Measurements from ENCODE around the gene ATXN8OS. TPM values are rescaled to one million over a fixed set of nuclear protein-coding genes. Genes with fewer than 3 reads are reported as not detected.
"Not testable (repeated sequence)": the region's sequence is repeated elsewhere in the genome, so short reads cannot be mapped to it uniquely, and the experiment has no call there.

Gene ATXN8OS
- total RNA-seq, 2 experiments from 2014 or later, result not detected

- peaks cover 9% of the 10 kb centered on the region for H3K9me3 Mint-ChIP-seq (ENCODE audit: low read depth)
- CTCF ChIA-PET, result no interaction called here
- POLR2A ChIA-PET, result no interaction called here
- no peaks in the 10 kb centered on the region for H3K36me3 Mint-ChIP-seq (ENCODE audit: low read depth)
- DNase-seq, result no peak
- no peak overlapping the region for H3K27ac Mint-ChIP-seq
- no peaks in the 10 kb centered on the region for H3K4me1 Mint-ChIP-seq
- H3K27me3 Mint-ChIP-seq, result no peaks in the 10 kb centered on the region
- H3K4me3 Mint-ChIP-seq, result no peak overlapping the region
- intact Hi-C loops (cut with DNase I, micrococcal nuclease), result no loop called here
- no peak for ATAC-seq
These were observed 20.5 kb downstream of the ATXN8OS start for GRCh38 chr13:70128098-70128497.

DNA sequence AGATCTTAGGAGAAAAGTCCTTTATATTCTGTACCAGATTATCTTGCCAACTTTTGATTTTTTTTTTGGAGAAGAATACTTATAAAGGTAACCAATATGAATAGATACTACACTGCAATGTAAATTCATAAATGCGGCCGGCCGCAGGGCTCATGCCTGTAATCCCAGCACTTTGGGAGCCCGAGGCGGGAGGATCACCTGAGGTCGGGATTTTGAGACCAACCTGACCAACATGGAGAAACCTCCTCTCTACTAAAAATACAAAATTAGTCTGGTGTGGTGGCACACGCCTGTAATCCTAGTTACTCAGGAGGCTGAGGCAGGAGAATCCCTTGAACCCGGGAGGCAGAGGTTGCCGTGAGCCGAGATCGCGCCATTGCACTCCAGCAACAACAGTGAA is 35.0 kb downstream of the ATXN8OS start:
- H3K4me3 Mint-ChIP-seq; H3K4me1 Mint-ChIP-seq; H3K36me3 Mint-ChIP-seq (ENCODE audit: low read depth); intact Hi-C loops (cut with DNase I, micrococcal nuclease); ATAC-seq; H3K27me3 Mint-ChIP-seq; H3K27ac Mint-ChIP-seq; H3K9me3 Mint-ChIP-seq (ENCODE audit: low read depth); CTCF ChIA-PET; POLR2A ChIA-PET; DNase-seq: not testable (repeated sequence)

GRCh38 chr13:70162141-70162540 is 54.5 kb downstream of the ATXN8OS start:
- no peak for ATAC-seq
- Mint-ChIP-seq H3K27ac (no peak overlapping the region), H3K4me1 (no peaks in the 10 kb centered on the region), H3K4me3 (no peak overlapping the region), H3K27me3 (no peaks in the 10 kb centered on the region), H3K36me3 (ENCODE audit: low read depth) (no peaks in the 10 kb centered on the region), H3K9me3 (ENCODE audit: low read depth) (peaks cover 5% of the 10 kb centered on the region)
- ChIA-PET POLR2A (no interaction called here), CTCF (no interaction called here)
- DNase-seq, result no peak
- intact Hi-C loops (cut with DNase I, micrococcal nuclease), result no loop called here

DNA sequence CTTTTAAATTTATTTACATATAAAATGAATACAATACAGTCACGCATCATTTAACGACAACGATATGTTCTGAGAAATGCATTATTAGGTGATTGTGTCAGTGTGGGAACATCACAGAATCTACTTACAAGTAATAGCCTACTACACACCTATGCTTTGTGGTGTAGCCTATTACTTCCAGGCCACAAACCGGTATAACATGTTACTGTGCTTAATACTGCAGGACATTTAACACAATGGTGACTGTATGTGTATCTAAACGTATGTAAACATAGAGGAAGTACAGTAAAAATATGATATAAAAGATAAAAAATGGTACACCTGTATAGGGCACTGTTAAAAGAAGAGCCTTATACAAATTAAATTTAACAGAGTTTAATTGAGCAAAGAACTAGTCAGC is 63.1 kb downstream of the ATXN8OS start:
- ATAC-seq (no peak), DNase-seq (no peak)
- Mint-ChIP-seq H3K27ac (no peak overlapping the region), H3K9me3 (ENCODE audit: low read depth) (peaks cover 8% of the 10 kb centered on the region), H3K36me3 (ENCODE audit: low read depth) (no peaks in the 10 kb centered on the region), H3K27me3 (no peaks in the 10 kb centered on the region), H3K4me1 (no peaks in the 10 kb centered on the region), H3K4me3 (no peak overlapping the region)
- intact Hi-C loops (cut with DNase I, micrococcal nuclease), result no loop called here
- POLR2A ChIA-PET, result no interaction called here
- CTCF ChIA-PET, result no interaction called here

DNA sequence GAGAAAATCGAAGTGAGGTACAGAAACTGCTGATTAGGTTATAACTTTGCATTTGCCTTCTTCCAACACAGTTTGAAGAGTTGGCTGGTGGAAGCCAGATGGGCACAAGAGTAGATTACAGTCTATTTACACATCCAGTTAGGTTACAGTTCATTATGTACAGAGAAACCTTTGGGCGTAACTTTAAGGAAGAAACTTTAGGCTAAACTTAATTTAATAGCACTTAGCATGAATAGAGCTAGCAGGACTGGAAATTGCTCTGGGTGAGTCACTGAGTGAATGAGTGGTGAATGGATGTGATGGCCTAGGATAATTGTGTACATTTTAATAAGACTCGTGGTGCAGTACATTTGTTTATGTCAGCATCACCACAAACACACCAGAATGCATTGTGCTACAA is 63.5 kb downstream of the ATXN8OS start:
- Mint-ChIP-seq H3K27me3 (no peaks in the 10 kb centered on the region), H3K4me3 (no peak overlapping the region), H3K27ac (no peak overlapping the region), H3K9me3 (ENCODE audit: low read depth) (peaks cover 8% of the 10 kb centered on the region), H3K36me3 (ENCODE audit: low read depth) (no peaks in the 10 kb centered on the region), H3K4me1 (no peaks in the 10 kb centered on the region)
- DNase-seq (no peak), ATAC-seq (no peak)
- CTCF ChIA-PET, result no interaction called here
- intact Hi-C loops (cut with DNase I, micrococcal nuclease), result no loop called here
- POLR2A ChIA-PET, result no interaction called here

GRCh38 chr13:70172946-70173597 is 65.4 kb downstream of the ATXN8OS start:
- no peak overlapping the region for H3K4me3 Mint-ChIP-seq
- no peaks in the 10 kb centered on the region for H3K36me3 Mint-ChIP-seq (ENCODE audit: low read depth)
- DNase-seq, result no peak
- H3K27ac Mint-ChIP-seq, result no peak overlapping the region
- H3K27me3 Mint-ChIP-seq, result no peaks in the 10 kb centered on the region
- ATAC-seq, result no peak
- intact Hi-C loops (cut with DNase I, micrococcal nuclease), result no loop called here
- peaks cover 15% of the 10 kb centered on the region for H3K9me3 Mint-ChIP-seq (ENCODE audit: low read depth)
- ChIA-PET CTCF (no interaction called here), POLR2A (no interaction called here)
- H3K4me1 Mint-ChIP-seq, result no peaks in the 10 kb centered on the region

- CTCF ChIA-PET, result no interaction called here
- intact Hi-C loops (cut with DNase I, micrococcal nuclease), result no loop called here
These were observed 66.0 kb downstream of the ATXN8OS start for GRCh38 chr13:70173598-70173959.

DNA sequence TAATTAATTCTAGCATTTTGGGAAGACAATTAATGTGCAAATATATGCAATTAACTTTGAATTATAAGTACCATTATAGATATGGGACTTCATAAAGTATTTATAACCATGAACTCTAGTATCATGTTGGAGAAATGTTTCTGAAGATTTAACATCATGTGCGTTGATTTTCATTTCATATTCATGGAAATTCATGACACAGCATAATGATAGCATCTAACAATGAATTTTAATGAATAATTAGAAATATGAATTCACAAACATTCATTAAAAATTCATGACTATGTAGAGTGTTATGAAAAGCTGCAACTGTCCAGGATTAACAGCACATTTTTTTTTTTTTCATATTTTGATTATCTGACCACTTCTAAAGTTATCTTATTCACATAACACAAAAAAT is 70.7 kb downstream of the ATXN8OS start:
- POLR2A ChIA-PET, result no interaction called here
- CTCF ChIA-PET, result no interaction called here
- Mint-ChIP-seq H3K36me3 (ENCODE audit: low read depth) (no peaks in the 10 kb centered on the region), H3K27me3 (no peaks in the 10 kb centered on the region), H3K4me3 (no peak overlapping the region), H3K27ac (no peak overlapping the region), H3K4me1 (no peaks in the 10 kb centered on the region), H3K9me3 (ENCODE audit: low read depth) (peaks cover 9% of the 10 kb centered on the region)
- intact Hi-C loops (cut with DNase I, micrococcal nuclease), result no loop called here
- no peak for DNase-seq
- ATAC-seq, result no peak

More at GRCh38 chr13:70173598-70173959, 66.0 kb downstream of the ATXN8OS start:
- DNase-seq (no peak), ATAC-seq (no peak)
- no peak overlapping the region for H3K27ac Mint-ChIP-seq
- no peaks in the 10 kb centered on the region for H3K27me3 Mint-ChIP-seq
- POLR2A ChIA-PET, result no interaction called here
- peaks cover 12% of the 10 kb centered on the region for H3K9me3 Mint-ChIP-seq (ENCODE audit: low read depth)
- no peak overlapping the region for H3K4me3 Mint-ChIP-seq
- no peaks in the 10 kb centered on the region for H3K36me3 Mint-ChIP-seq (ENCODE audit: low read depth)
- no peaks in the 10 kb centered on the region for H3K4me1 Mint-ChIP-seq

Other genes starting within 250 kb of the ATXN8OS start
- gene KLHL1, start 626 bp downstream of the ATXN8OS start, total RNA-seq, result not detected

Measured in activated CD4-positive, alpha-beta T cell treated with anti-CD3 and anti-CD28 coated beads for 36 hours (primary cell).